Ovary (tissue), 9 donors: ENCODE results near the gene ALDH9A1. TPM values are rescaled to one million over a fixed set of nuclear protein-coding genes. Genes with fewer than 3 reads are reported as not detected.
"Not testable (repeated sequence)": the region's sequence is repeated elsewhere in the genome, so short reads cannot be mapped to it uniquely, and the experiment has no call there.

Source experiments
- DNase-seq, 5 donors: peaks; one replicate each; pipeline ENCODE4 v3.0.0-alpha.2; 2019 to 2020
- H3K27ac ChIP-seq, 2 donors: fragments of 200-600 bp; one replicate each; pipeline versions ENCODE4 v1.5.1 to v1.8.0; 2019 to 2022
- H3K27me3 ChIP-seq: fragments of 200-600 bp; one replicate; pipeline ENCODE4 v1.8.0; 2022
- H3K36me3 ChIP-seq: fragments of 200-600 bp; sonication (generic); one replicate; pipeline ENCODE4 v1.5.1; 2019
- H3K4me1 ChIP-seq: one replicate; pipeline ENCODE4 v1.8.1; 2013; ENCODE audit warnings: mild to moderate bottlenecking, moderate library complexity; ENCODE audit not compliant: insufficient read depth
- H3K4me3 ChIP-seq: fragments of 200-600 bp; sonication (generic); one replicate; pipeline ENCODE4 v1.5.1; 2017
- H3K9me3 ChIP-seq, 2 donors: fragments of 200-600 bp in 1 of 2; sonication (generic) in 1 of 2; one replicate each; pipeline versions ENCODE4 v1.5.1 to v1.8.1; 2013 to 2019; ENCODE audit warnings: mild to moderate bottlenecking in 1 of 2, moderate library complexity in 1 of 2
- EP300 ChIP-seq: sonication (generic); formaldehyde crosslinking; IDR thresholded peaks from one replicate; pipeline ENCODE4 v1.6.1; 2017; ENCODE audit warnings: antibody characterized with exemption
- POLR2A ChIP-seq: fragments of 450-650 bp; IDR thresholded peaks from one replicate; pipeline ENCODE4 v1.6.1; 2017; ENCODE audit warnings: antibody characterized with exemption, mild to moderate bottlenecking, moderate library complexity
- WGBS, 3 donors: extraction: QIAGEN DNeasy Blood & Tissue Kit in 1 of 3; methylation state at CpG; one replicate each; pipeline versions ENCODE4 v1.1.5 to v1.1.7; 2013 to 2017; 5-methylcytosine and 5-hydroxymethylcytosine counted together
- intact Hi-C, 4 donors: fragments of 100-400 bp; cut with DNase I; formaldehyde crosslinking; loops; one replicate each; pipeline versions ENCODE4 v1.11.0 to v1.15.1; 2022 to 2023
- polyA plus RNA-seq, 2 donors: library from polyadenylated mRNA; stranded (reverse); fragments of 200-250 nt in 1 of 2; fragments of 350-450 nt in 1 of 2; fragmentation: Illumina TruSeq in 1 of 2; extraction: RNeasy Lipid Tissue Mini Kit (QIAGEN cat#74804) in 1 of 2; gene quantifications; one replicate each; pipeline ENCODE4 v1.2.3, GENCODE V29; 2013 to 2014
- total RNA-seq, 7 donors: library from RNA; depleted of rRNA in 2 of 7; stranded (reverse); fragments of >200 nt in 2 of 7; fragmentation: NEBNext Ultra II Directional in 3 of 7; extraction: Animal tissue kit (Norgen Biotek cat#: 25700) in 3 of 7; gene quantifications; one replicate each; pipeline versions ENCODE4 v1.1.0 to v1.2.4, GENCODE V29; 2016 to 2023
- TF ChIP-seq, protein P1 (sequence below), 3 donors: fragments of 450-650 bp in 2 of 3; fragments of 200-600 bp in 1 of 3; IDR thresholded peaks; one replicate each; pipeline versions ENCODE4 v1.5.1 to v1.8.0; 2016 to 2022; ENCODE audit warnings: antibody characterized with exemption in 3 of 3, mild to moderate bottlenecking in 1 of 3
- donor health status: DM: no; HTN: no; CAD: no; lungs with moderate emphysema.
- donor health status: DM: no; HTN: no; CAD: no.
- donor health status: Bipolar disorder and iron deficiency.
- donor health status: DM: yes; HTN: yes; CAD: no.
- donor health status: DM: no; HTN: no; CAD: no.
- donor health status: DM: yes; HTN: yes; CAD: no.

The ALDH9A1 gene
- total and polyA plus RNA-seq, 9 donors, result 38.7 to 174 (median 64.2) TPM

- Histone ChIP-seq H3K27ac (no peak overlapping the region), H3K27me3 (no peaks in the 10 kb centered on the region), H3K4me1 (no peaks in the 10 kb centered on the region), H3K36me3 (no peaks in the 10 kb centered on the region), H3K4me3 (no peak overlapping the region), H3K9me3 (no peaks in the 10 kb centered on the region)
- DNase-seq, result no peak
- intact Hi-C loops, result loop anchor here in 2 of 4 donors (10.0 kb wide), 1 partner anchor 202 kb away; no protein-coding TSS in a partner anchor
- WGBS, 3 donors, result 79 to 87% (median 80%) methylated on average over 5 of the region's 5 CpGs
- TF ChIP-seq EP300 (no peak), POLR2A (no peak)
- TF ChIP-seq, protein P1, sequence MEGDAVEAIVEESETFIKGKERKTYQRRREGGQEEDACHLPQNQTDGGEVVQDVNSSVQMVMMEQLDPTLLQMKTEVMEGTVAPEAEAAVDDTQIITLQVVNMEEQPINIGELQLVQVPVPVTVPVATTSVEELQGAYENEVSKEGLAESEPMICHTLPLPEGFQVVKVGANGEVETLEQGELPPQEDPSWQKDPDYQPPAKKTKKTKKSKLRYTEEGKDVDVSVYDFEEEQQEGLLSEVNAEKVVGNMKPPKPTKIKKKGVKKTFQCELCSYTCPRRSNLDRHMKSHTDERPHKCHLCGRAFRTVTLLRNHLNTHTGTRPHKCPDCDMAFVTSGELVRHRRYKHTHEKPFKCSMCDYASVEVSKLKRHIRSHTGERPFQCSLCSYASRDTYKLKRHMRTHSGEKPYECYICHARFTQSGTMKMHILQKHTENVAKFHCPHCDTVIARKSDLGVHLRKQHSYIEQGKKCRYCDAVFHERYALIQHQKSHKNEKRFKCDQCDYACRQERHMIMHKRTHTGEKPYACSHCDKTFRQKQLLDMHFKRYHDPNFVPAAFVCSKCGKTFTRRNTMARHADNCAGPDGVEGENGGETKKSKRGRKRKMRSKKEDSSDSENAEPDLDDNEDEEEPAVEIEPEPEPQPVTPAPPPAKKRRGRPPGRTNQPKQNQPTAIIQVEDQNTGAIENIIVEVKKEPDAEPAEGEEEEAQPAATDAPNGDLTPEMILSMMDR (IDR thresholded peaks at IDR 0.05), result no peak
These were observed 14.4 kb upstream of the ALDH9A1 start for GRCh38 chr1:165712764-165713163.

DNA sequence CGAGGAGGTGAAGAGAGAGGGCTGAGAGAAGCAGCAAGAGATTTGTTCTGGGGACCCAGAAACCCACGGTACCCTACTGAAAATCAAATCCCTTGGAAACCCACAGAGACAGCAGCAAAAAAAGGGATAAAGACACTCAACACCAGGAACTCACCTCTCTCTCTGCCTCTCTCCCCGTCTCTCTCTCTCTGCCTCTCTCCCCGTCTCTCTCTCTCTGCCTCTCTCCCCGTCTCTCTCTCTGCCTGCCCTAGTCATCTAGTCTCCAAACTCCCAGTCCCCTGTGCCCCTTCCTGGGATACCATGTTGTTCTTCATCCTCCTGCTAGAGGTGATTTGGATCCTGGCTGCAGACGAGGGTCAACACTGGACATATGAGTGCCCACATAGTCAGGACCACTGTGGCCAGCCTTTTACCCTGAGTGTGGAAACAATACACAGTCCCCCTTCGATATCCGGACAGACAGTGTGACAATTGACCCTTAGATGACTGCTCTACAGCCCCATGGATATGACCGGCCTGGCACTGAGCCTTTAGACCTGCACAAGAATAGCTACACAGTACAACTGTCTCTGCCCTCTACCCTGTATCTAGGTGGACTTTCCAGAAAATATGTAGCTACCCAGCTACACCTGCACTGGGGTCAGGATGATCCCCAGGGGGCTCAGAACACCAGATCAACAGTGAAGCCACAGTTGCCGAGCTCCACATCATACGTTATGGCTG lies 9.8 kb upstream of the ALDH9A1 start:
- no peaks in the 10 kb centered on the region for H3K36me3 ChIP-seq
- H3K27ac ChIP-seq, result no peak overlapping the region
- DNase-seq, result no peak
- H3K9me3 ChIP-seq, result no peaks in the 10 kb centered on the region
- intact Hi-C loops, result no loop called here
- H3K27me3 ChIP-seq, result no peaks in the 10 kb centered on the region
- H3K4me1 ChIP-seq, result no peaks in the 10 kb centered on the region
- WGBS, 3 donors, result 72 to 80% (median 78%) methylated on average over 11 of the region's 11 CpGs
- TF ChIP-seq, protein P1 (IDR thresholded peaks at IDR 0.05), result no peak
- no peak for TF ChIP-seq EP300
- no peak for TF ChIP-seq POLR2A
- no peak overlapping the region for H3K4me3 ChIP-seq

DNA sequence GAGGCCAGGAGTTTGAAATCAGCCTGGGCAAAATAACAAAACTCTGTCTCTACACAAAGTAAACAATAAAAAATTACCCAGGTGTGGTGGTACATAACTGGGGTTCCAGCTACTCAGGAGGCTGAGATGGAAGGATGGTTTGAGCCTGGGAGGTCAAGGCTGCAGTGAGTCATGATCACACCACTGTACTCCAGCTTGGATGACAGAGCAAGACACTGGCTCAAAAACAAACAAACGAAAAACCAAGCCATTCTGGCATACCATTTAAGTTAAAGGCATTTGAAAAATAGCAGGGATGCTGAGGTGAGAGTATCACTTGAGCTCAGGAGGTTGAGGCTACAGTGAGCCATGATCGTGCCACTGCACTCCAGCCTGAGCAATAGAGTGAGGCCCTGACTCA lies 5.3 kb upstream of the ALDH9A1 start:
- Histone ChIP-seq H3K4me1 (no peaks in the 10 kb centered on the region), H3K36me3 (no peaks in the 10 kb centered on the region), H3K27me3 (no peaks in the 10 kb centered on the region), H3K4me3 (no peak overlapping the region), H3K9me3 (no peaks in the 10 kb centered on the region), H3K27ac (no peak overlapping the region)
- TF ChIP-seq POLR2A (no peak), EP300 (no peak)
- TF ChIP-seq, protein P1 (IDR thresholded peaks at IDR 0.05), result no peak
- 74 to 81% (median 75%) methylated on average over 2 of the region's 2 CpGs for WGBS, 3 donors
- intact Hi-C loops, result no loop called here
- no peak for DNase-seq

DNA sequence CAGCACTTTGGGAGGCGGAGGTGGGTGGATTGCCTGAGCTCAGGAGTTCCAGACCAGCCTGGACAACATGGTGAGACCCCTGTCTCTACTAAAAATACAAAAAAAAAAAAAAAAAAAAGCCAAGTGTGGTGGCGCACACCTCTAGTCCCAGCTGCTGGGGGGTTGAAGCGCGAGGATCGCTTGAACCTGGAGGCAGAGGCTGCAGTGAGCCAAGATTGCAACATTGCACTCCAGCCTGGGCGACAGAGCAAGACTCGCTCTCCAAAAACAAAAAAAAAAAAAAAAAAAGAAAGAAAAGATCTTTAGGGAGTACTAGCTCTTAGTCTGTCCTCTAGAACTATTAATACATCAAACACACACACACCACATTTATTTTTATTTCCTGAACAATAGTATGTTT lies 3.6 kb upstream of the ALDH9A1 start:
- H3K27ac ChIP-seq, H3K4me1 ChIP-seq, H3K9me3 ChIP-seq, intact Hi-C loops, H3K4me3 ChIP-seq, H3K27me3 ChIP-seq, H3K36me3 ChIP-seq, DNase-seq: not testable (repeated sequence)
- WGBS, 3 donors, result 89 to 91% (median 90%) methylated on average over 7 of the region's 7 CpGs

GRCh38 chr1:165699577-165699976 lies 1.2 kb upstream of the ALDH9A1 start:
- Histone ChIP-seq H3K27me3 (no peaks in the 10 kb centered on the region), H3K9me3 (no peaks in the 10 kb centered on the region), H3K4me1 (peaks cover 8% of the 10 kb centered on the region), H3K4me3 (no peak overlapping the region), H3K36me3 (no peaks in the 10 kb centered on the region), H3K27ac (no peak overlapping the region)
- intact Hi-C loops, result no loop called here
- DNase-seq, result no peak
- TF ChIP-seq, protein P1 (IDR thresholded peaks at IDR 0.05), result no peak
- no peak for TF ChIP-seq POLR2A
- no peak for TF ChIP-seq EP300
- WGBS, 3 donors, result 86 to 94% (median 94%) methylated on average over 3 of the region's 3 CpGs
